Stimulated activated CD4-positive, alpha-beta T cell treated with anti-CD3 and anti-CD28 coated beads, Interleukin-1b, Interleukin-23, amount 100 ng/mL, for 48 hours (primary cell): ENCODE measurements around the gene CTAGE1.
"Not testable (repeated sequence)": the region's sequence is repeated elsewhere in the genome, so short reads cannot be mapped to it uniquely, and the experiment has no call there.

Source experiments
- DNase-seq: peaks from one replicate; pipeline ENCODE4 v3.0.0-alpha.2; 2020

CTAGE1 gene

GRCh38 chr18:22434973-22435608, 17.4 kb upstream of the CTAGE1 start:
- DNase-seq: no peak

- no peak for DNase-seq
Measured at GRCh38 chr18:22433956-22434355, 16.2 kb upstream of the CTAGE1 start.

- DNase-seq: no peak
Measured at GRCh38 chr18:22432657-22433137, 15.0 kb upstream of the CTAGE1 start.

- DNase-seq: no peak
Measured at GRCh38 chr18:22429564-22429963, 11.8 kb upstream of the CTAGE1 start.

GRCh38 chr18:22428672-22429071, 11.0 kb upstream of the CTAGE1 start:
- DNase-seq: no peak

GRCh38 chr18:22427822-22428549, 10.3 kb upstream of the CTAGE1 start:
- no peak for DNase-seq

- no peak for DNase-seq
Measured at GRCh38 chr18:22424565-22424963, 6.8 kb upstream of the CTAGE1 start.

GRCh38 chr18:22423878-22424564, 6.3 kb upstream of the CTAGE1 start:
- DNase-seq: no peak

- no peak for DNase-seq
Measured at GRCh38 chr18:22422909-22423548, 5.3 kb upstream of the CTAGE1 start.

- DNase-seq: no peak
Measured at GRCh38 chr18:22420652-22421051, 2.9 kb upstream of the CTAGE1 start.

- DNase-seq: no peak
Measured at GRCh38 chr18:22412176-22412911, 5.4 kb downstream of the CTAGE1 start.

GRCh38 chr18:22411446-22411845, 6.3 kb downstream of the CTAGE1 start:
- DNase-seq: no peak

- no peak for DNase-seq
Measured at GRCh38 chr18:22410126-22410525, 7.6 kb downstream of the CTAGE1 start.

- DNase-seq: no peak
Measured at GRCh38 chr18:22409445-22409844, 8.3 kb downstream of the CTAGE1 start.

- no peak for DNase-seq
Measured at GRCh38 chr18:22408059-22408458, 9.7 kb downstream of the CTAGE1 start.

- DNase-seq: no peak
Measured at GRCh38 chr18:22405142-22405541, 12.6 kb downstream of the CTAGE1 start.

GRCh38 chr18:22403950-22404349, 13.8 kb downstream of the CTAGE1 start:
- no peak for DNase-seq

GRCh38 chr18:22399949-22400348, 17.8 kb downstream of the CTAGE1 start:
- no peak for DNase-seq

- DNase-seq: no peak
Measured at GRCh38 chr18:22398464-22398863, 19.3 kb downstream of the CTAGE1 start.

GRCh38 chr18:22394428-22394827, 23.3 kb downstream of the CTAGE1 start:
- DNase-seq: no peak

- DNase-seq: not testable (repeated sequence)
Measured at GRCh38 chr18:22393164-22393563, 24.6 kb downstream of the CTAGE1 start.
